Measurements from ENCODE around the gene DHX38.
"Not testable (repeated sequence)": the region's sequence is repeated elsewhere in the genome, so short reads cannot be mapped to it uniquely, and the experiment has no call there.

Gene DHX38

DNA sequence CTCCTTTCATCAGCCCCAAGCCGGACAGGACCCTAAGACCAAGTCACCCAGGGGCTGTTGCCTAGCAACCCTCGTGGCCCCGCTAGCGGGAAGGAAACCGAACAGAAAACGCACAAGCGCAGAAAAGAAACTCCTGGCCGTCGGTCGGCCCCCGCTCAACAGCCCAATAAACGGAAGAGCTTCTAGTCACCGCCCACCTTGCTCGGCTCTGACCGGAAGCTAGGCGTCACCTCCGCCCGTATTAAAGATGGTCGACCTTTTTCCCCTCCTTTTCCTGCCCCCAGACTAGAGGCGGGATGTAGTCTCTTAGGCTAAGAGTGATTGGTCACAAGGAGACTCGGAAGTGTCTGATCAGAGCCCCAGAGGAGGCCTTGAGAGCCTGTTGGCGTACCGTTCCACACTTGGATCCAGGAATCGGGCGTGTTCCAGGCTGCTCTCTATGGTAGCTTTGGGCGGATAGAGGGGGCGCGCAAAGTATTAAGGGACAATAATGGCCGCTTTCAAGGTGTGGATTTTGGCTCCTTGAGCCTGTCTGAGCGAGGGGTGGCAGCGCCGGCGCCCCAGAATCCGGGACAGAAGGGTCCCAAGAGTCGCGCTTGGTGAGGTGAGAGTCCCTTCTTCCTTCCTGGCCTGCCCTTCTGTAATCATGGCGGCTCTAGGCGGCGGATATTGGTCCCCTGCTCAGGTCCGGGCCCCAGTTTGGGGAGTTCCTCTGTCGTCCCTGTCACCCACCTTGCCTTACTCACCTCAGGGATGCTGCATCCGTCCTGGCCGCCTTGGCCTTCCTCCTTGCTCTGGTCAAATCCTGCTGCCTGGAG, at the start of gene DHX38, which contains the start of gene TXNL4B:
TSS of gene DHX38 (plus strand) at position 400 of the 818 bp plus-strand sequence. CDS start 2,311 bp downstream, outside the sequence.
TSS of gene TXNL4B (minus strand) at position 173 of the 818 bp plus-strand sequence. CDS start 2,871 bp downstream, outside the sequence.
- DNase-seq (ENCODE audit: low read depth in 1 of 2, low spot score in 1 of 2), result peak; percentile 69 to 71

GRCh38 chr16:72044296-72044695, 49.4 kb upstream of the DHX38 start:
- no peak for DNase-seq (ENCODE audit: low read depth in 1 of 2, low spot score in 1 of 2)

DNA sequence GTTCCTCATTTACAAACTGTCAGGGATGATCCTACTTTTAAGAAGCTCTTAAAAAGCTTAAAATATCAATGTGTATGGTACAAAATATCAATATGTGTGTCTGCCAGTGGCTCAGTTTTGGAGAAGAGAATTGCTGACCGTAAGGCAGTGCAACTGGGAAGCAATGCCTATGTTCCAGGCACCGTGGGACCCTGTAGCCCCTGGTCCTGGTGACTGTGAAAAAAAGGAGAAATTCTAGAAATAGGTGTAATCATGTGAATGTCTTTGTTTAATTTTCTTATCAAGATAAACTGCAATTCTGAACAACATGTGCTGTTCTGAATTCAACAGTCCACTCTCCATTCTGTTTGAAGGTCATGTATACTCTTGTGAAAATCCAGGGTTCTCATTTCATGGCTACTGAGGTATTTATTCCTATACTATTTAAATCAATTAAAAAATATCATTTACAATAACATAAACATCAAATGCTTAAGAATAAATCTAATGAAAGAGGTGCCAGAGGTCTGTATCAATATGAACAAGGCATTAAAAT, 48.8 kb upstream of the DHX38 start:
- DNase-seq (ENCODE audit: low read depth in 1 of 2, low spot score in 1 of 2), result no peak

GRCh38 chr16:72049110-72049509, 44.5 kb upstream of the DHX38 start:
- DNase-seq (ENCODE audit: low read depth in 1 of 2, low spot score in 1 of 2), result no peak

- DNase-seq (ENCODE audit: low read depth in 1 of 2, low spot score in 1 of 2), result no peak
Observed at GRCh38 chr16:72050769-72051464, 42.7 kb upstream of the DHX38 start.

DNA sequence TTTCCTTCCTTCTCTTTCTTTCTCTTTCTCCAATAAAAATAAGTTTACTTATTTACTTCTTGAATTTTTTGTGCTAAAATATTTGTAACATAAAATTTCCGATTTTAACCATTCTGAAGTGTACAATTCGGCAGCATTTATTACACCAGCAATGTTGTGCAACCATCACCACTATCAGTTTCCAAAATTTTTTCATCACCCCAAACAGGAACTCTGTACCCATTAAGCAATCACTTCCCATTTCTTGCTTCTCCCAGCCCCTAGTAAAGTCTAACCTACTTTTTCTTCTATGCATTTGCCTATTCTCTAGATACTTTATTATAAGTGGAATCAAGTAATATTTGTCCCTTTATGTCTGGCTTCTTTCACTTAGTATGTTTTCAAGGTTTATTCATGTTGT, 41.8 kb upstream of the DHX38 start:
- DNase-seq (ENCODE audit: low read depth in 1 of 2, low spot score in 1 of 2), result no peak

DNA sequence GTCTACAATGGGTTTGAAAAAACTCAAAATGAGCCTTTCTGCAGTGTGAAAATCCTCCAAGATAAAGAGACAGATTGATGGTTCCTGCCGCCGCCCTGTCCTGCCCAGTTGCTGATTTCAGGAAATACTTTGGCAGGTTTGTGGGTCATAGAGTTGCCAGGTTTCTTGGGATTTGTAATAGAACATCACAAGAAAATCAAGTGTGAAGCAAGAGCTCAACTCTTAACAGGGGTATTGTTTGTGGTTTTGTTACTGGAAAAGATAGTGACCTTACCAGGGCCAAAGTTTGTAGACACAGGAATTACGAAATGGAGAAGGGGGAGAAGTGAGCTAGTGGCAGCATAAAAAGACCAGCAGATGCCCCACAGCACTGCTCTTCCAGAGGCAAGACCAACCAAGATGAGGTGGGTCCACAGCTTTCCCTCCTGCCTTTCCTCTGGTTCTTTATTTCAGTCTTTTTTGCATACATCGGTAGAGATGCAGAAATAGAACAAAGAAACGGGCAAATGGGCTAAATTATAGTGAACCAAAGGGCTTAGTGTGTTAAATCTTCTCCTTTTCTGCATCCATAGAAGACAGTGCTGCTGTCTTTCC, 39.3 kb upstream of the DHX38 start, which contains the start of gene HP:
TSS of gene HP (plus strand) at position 252 of the 594 bp plus-strand sequence. CDS start at position 400, 148 bp downstream.
- DNase-seq (ENCODE audit: low read depth in 1 of 2, low spot score in 1 of 2), result not testable (repeated sequence)

DNA sequence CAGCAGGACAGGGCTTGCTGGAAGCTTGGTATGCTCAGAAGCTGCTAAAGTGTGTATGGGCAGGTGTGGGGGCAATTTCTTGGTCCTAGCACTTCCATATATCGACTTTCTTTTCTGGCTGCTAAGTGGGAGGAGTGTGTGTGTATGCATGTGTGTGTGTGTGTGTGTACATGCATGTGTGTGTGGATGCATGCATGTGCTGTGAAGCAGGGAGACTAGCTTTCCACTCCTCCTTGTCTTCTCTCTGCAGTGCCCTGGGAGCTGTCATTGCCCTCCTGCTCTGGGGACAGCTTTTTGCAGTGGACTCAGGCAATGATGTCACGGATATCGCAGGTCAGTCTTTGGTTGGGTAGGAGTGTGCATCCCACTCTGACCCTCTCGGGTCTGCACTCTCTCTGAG, 37.7 kb upstream of the DHX38 start:
- DNase-seq (ENCODE audit: low read depth in 1 of 2, low spot score in 1 of 2), result no peak

GRCh38 chr16:72057313-72057712, 36.3 kb upstream of the DHX38 start:
- not testable (repeated sequence) for DNase-seq (ENCODE audit: low read depth in 1 of 2, low spot score in 1 of 2)

DNA sequence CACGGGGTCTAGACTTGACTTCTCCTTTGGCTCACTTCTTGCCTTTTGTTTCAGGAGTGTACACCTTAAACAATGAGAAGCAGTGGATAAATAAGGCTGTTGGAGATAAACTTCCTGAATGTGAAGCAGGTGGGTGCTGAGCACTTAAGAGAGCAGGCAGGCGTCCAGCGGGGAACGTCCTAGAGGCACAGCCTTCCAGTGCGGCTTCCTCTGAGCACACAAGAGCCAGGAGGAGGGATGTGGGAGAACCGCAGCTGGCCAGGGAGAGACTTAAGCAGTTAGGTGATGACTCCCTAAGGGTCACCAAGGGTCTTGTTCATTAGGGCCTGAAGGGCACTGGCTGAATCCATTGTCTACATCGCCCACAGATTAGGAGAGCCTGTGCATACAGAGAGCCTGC, 34.6 kb upstream of the DHX38 start:
- not testable (repeated sequence) for DNase-seq (ENCODE audit: low read depth in 1 of 2, low spot score in 1 of 2)

DNA sequence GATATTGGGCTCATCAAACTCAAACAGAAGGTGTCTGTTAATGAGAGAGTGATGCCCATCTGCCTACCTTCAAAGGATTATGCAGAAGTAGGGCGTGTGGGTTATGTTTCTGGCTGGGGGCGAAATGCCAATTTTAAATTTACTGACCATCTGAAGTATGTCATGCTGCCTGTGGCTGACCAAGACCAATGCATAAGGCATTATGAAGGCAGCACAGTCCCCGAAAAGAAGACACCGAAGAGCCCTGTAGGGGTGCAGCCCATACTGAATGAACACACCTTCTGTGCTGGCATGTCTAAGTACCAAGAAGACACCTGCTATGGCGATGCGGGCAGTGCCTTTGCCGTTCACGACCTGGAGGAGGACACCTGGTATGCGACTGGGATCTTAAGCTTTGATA, 33.2 kb upstream of the DHX38 start:
- no peak for DNase-seq (ENCODE audit: low read depth in 1 of 2, low spot score in 1 of 2)

GRCh38 chr16:72061564-72061963, 32.1 kb upstream of the DHX38 start:
- no peak for DNase-seq (ENCODE audit: low read depth in 1 of 2, low spot score in 1 of 2)

DNA sequence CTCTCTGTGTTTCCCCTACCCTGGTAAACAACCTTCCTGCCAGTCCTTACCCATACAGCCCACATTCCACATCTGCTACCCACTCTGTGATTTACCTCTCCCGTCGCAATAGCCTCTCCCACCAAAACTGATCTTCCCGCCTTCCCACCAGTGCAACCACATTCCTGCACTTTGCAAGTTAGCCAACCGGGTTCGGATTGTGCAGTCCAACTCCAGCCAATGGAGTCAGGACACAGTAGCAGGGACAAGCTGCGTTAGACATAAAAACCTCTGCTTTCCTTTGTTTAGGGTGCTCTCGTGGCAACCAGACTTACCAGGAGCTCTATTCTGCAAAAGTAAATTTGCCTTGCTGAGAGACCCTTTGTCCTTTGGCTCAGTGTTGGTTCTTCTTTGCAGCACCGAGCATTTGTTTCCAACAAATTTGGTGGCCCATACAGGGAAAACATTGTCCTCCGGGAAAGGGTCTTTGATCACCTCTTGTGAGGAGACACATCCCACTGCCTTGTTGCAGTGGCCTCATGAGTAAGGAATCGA, 29.2 kb upstream of the DHX38 start:
- no peak for DNase-seq (ENCODE audit: low read depth in 1 of 2, low spot score in 1 of 2)

DNA sequence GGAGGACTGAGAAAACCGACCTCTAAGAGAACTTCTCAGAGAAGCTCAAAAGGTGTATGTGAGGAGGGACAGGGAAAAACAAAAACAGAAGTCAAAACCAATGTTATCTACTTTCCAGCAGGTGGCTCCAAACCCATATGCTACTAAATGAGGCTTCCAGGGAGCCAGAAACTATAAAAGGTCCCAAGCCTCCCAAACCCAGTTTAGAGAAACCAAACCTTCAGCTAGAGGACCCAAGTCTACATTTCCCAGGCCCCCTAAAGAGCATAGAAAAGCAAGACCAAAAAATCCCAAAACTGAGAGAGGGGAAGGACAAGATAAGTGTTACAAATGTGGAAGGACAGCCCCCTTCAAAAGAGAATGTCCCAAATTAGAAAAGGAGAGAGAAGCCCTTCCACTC, 26.9 kb upstream of the DHX38 start:
- DNase-seq (ENCODE audit: low read depth in 1 of 2, low spot score in 1 of 2), result no peak

- DNase-seq (ENCODE audit: low read depth in 1 of 2, low spot score in 1 of 2), result no peak
Observed at GRCh38 chr16:72068930-72069329, 24.7 kb upstream of the DHX38 start.

DNA sequence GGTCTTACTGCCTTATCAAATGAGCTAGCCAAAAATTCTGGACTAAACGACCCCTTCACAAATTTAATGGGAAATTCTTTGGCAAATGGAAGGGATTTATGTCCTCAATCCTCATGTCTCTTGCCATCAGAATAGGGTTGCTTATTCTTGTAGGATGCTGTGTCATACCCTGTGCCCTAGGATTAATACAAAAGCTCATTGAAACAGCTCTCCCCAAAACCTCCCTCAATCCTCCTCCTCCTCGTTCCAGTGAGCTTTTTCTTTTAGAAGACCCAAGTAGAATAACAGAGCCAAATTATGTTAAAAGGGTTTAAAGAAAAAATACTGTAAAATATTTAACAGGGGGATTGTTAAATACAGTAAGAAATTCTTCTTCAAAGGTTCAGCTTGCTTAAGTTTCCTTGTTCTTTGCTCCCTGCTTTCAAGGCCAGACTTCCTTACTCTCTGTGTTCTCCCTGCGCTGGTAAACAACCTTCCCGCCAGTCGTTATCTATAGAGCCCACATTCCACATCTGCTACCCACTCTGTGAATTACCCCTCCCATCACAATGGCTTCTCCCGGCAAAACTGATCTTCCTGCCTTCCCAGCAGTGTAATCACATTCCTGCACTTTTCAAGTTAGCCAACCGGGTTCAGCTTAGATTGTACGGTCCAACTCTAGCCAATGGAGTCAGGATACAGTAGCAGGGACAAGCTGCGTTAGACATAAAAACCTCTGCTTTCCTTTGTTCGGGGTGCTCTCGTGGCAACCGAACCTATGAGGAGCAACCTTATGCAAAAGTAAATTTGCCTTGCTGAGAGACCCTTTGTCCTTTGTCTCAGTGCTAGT, 20.9 kb upstream of the DHX38 start:
- no peak for DNase-seq (ENCODE audit: low read depth in 1 of 2, low spot score in 1 of 2)

- no peak for DNase-seq (ENCODE audit: low read depth in 1 of 2, low spot score in 1 of 2)
Observed at GRCh38 chr16:72073560-72074230, 20.0 kb upstream of the DHX38 start.

GRCh38 chr16:72075067-72075466, 18.6 kb upstream of the DHX38 start:
- not testable (repeated sequence) for DNase-seq (ENCODE audit: low read depth in 1 of 2, low spot score in 1 of 2)

DNA sequence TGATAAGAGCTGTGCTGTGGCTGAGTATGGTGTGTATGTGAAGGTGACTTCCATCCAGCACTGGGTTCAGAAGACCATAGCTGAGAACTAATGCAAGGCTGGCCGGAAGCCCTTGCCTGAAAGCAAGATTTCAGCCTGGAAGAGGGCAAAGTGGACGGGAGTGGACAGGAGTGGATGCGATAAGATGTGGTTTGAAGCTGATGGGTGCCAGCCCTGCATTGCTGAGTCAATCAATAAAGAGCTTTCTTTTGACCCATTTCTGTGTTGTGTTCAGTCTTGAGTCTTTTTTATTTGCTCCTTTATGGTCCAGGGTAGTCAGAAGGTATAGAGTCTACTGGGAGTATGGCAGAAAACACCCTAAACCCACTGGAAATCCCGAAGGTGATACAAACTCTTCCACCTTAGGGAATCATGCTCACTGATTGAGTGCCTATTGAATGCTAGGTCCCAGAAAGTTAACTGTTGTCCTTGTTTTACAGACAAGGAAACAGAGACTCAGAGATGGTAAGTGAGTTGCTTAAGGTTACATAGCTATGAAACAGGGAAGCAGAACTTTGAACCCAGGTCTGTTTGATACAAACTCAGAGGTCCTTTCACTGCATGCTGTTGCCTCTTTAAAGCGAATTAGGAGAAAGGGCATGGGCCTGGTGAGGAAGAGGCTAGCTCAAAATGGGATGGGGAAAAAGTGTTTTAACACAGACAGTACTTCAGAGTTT, 16.5 kb upstream of the DHX38 start:
- DNase-seq (ENCODE audit: low read depth in 1 of 2, low spot score in 1 of 2), result not testable (repeated sequence)

All from stimulated activated CD4-positive, alpha-beta T cell treated with anti-CD3 and anti-CD28 coated beads, Interleukin-15, amount 100 ng/mL, for 1 hour (primary cell).